Fibroblast of skin of right quadriceps (primary cell): Measurements from ENCODE around the gene LEFTY1.

Experiments used
- DNase-seq: peaks from one replicate; pipeline ENCODE4 v3.0.0-alpha.2; 2013

LEFTY1 gene

DNA sequence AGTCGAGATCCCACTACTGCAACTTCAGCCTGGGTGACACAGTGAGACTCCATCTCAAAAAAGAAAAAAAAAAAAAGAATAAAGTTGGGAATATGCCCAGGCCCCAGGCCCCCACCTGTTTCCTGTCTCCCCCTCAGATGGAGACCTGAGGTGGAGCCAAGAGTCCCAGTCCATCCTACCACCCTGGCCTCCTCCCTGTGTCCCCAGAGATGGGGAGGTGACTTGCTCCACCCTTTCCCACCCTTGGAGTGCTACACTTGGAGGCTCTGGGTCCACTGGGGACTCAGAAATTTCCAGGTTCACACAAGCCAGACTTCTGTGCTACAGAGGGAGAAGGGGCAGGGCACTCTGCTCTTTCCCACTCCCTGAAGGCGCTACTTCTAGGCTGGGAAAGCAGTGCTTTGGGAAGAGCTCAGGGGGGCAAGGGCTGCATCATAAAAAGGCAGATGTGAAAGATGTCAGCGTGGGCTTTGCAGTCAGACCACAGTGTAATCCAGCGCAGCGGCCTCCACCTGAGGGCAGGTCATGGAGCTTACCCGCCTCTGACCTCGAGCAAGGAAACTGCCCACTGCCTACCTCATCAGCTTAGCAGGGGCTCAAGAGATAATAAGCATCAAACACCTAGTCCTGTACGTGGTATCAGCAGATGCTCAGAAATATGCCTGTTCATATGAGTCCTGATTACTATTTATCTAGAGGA is 20.2 kb downstream of the LEFTY1 start:
- no peak for DNase-seq

DNA sequence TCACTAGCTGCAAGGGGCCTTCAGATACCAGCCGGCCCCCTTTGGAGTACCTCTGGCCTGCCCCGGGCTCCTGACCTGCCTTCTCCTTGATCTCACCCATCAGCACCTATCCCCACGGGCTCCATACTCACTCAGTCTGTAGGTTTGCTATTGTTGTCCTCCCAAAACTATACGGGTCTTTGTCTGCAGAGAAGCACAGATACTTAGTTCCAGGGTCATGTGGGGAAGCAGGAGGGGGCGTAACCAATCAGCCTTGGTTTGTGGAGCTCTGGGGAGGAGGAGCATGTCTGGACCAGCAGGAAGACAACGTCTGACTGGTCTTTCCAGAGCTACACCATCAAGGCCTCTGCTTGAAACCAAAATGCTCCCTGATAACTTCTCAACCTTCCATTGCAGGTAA is 22.0 kb downstream of the LEFTY1 start:
- no peak for DNase-seq

GRCh38 chr1:225866061-225866837 is 22.7 kb downstream of the LEFTY1 start:
- DNase-seq = peak; percentile 75

DNA sequence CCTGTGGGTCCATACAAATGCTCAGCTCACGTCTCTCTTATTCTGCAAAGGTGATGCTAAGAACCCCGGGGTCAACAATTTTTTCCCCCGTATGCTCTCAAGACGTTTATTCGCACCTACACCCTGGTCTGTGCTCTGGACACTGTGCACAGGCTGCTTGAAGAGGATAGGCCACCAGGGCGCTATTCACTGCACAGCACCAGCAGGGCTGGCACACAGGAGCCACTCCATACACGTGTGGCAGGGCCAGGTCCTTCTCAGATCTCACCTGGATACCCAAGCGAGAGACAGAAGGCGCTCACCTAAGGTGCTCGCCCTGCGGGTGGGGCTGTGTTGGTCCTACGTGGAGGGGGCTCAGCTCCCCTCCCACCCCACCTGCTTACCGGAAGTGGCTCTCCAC is 23.4 kb downstream of the LEFTY1 start:
- no peak for DNase-seq

DNA sequence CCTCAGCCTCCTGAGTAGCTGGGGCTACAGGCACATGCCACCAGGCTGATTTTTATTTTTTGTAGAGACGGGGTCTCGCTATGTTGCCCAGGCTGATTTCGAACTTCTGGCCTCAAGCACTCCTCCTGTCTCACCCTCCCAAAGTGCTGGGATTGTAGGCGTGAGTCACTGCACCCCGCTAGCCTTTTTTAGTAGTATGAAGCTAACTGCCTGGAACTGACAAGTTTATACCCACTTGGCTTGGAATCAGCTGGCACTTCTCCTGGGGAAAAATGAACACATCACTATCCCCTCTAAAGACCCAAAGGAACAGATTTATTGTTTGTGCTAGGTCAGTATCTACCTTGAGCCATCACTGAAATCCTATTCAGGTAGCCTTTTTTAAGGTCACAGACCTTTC is 25.8 kb downstream of the LEFTY1 start:
- DNase-seq = peak; percentile 52

- DNase-seq = no peak
Observed at GRCh38 chr1:225862581-225862950, 26.4 kb downstream of the LEFTY1 start.

DNA sequence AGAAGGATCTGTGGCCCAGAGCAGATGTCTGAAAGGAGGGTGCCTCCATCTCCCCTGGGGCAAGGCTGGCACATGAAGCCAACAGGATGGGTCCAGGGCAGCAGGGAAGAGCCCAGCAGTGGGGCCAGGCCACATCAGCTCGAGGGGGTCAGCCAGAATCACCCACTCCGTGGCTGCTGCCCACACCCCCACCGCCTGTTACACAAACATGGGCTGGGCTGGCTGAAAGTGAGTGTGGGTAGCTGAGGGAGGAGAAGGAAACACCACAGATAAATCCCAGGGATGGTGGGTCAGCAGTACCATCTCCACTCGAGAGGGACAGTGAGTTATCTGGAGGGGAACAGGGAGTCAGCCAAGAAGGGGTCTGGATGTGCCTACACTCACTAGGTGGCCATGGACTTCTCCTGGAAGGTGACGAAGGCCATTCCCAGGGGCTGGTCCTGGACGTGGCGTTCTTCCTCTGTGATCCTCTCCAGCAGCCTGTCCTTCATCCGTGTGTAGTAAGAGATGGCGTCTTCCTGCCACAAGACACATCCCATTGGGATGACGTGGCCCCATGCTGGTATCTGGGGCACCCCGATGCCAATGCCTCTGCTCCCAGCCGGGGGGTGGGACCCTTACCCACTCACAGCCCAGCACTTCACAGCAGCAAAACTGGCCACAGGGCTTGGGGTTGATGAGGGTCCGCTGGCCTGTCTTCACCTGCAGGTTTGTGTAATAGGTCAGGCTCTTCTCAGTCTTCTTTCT is 26.9 kb downstream of the LEFTY1 start:
- no peak for DNase-seq

GRCh38 chr1:225860876-225861441 is 28.0 kb downstream of the LEFTY1 start:
- DNase-seq = no peak

DNA sequence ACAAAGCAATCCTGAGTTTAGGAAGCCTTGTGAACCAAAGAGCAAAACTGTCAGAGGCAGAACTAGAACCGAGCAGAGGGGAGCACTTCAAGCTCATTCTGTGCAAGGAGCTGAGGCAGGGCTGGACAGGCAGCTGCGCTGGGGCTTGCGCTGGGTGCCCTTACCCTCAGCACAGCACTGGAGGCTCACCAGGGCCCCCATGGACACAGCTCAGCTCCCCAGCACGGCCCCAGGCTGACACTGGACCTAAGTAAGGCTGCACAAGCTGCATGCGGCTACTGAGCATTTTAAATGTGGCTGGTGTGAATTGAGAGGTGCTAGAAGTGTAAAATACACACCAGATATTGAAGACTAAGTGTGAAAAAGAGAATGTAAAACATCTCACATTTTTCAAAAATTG is 28.8 kb downstream of the LEFTY1 start:
- no peak for DNase-seq

DNA sequence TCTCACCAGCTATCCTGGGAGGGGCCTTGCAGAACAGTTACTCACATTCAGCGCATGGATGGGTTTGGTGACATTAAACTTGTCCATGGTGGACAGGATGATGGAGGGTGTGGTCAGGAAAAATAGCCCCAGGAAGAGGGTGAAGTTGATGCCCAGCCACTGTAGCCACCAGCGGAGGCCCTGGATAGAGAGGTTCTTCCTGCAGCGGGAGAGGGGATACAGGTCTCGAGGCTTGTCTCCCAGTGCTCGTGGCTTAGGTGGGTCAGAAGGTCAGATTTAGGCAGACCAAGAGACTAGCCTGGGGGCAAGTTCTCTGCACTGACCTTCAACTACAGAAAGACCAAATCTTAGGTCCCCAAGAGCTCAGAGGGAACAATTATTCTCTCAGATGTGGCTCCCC is 29.8 kb downstream of the LEFTY1 start:
- no peak for DNase-seq

GRCh38 chr1:225857256-225857655 is 31.7 kb downstream of the LEFTY1 start:
- no peak for DNase-seq

DNA sequence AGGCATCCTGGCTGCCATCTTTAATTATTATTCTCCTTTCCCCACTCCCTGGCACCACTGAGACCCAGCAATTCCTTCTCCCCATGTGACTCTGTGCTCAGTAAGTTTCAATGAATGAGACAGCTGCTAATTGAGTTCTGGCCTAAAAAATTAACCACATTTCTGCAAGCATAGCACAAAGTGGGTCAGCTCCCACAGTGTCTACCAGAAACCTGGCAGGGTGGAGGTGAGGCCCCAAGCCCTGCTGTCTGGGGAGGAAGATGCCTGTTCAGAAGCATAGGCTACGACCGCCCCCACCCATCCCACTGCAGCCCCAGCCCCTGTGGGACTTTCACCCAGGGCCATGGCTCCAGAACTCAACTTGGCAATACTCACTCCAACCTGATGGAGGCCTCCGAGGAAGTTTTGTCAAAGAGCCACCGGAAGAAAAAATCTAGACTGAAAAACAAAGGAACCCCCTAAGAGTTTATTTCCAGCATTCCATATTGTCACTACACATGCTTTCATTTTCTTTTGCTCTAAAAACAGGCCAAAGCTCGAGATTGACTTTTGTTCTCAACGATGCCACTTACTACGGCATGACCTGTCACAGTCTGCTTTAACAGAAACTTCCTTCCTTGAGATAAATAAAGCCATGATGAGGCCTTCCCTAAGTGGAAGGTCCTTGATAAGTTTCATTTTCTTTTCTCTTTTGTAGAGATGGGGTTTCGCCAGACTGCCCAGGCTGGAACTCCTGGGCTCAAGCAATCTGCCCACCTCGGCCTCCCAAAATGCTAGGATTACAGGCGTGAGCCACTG is 33.2 kb downstream of the LEFTY1 start:
- DNase-seq = no peak

DNA sequence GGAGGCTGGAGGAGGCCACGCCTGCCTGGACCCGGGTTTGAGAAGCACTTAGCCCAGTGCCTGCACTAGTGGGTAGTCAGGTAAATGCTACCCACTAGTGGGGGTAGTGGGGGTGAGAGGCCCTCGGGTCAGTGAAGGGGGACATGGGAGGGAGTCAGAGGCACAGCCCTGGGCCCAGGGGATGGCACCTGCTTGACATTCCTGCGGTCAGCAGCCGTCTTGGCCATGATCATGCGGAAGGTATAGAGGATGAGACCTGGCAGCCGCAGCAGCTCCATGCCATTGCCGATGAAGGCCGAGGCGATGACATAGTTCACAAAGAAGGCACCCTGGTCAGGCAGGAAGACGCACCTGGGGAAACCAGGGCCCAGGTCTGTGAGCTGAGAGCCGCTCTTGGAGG is 35.5 kb downstream of the LEFTY1 start:
- no peak for DNase-seq

DNA sequence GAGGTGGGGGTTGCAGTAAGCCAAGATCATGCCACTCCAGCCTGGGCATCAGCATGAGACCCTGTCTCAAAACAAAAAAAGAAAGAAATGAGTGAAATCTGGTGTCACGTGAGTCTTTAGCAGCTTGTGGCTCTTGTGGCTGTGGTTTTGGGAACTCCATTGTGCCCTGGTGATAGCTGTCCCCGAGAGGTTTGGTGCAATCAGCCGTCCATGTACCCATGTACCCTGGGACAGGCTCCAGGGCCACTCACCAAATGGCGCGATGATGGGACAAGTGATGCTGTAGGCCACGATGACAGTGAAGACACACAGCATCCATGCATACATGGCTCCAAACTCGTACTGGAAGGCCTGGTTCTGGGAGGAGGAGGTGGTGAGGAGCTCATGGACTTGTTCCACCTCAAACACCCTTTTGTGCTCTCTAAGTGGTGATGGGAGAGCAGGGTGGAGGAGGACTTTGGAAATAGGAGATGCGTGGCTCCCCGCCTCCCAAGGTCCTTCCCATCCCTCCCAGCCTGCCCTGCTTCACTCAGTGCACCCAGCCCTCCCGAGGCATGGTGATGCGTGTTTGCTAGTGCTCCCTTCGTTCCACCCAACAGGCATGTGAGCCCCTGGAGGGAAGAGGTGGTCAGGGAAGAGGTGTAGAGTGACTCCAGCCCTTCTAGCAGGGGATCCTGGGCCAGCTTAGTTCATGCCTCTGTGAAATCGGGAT is 36.4 kb downstream of the LEFTY1 start:
- DNase-seq = no peak

GRCh38 chr1:225851805-225852204 is 37.1 kb downstream of the LEFTY1 start:
- no peak for DNase-seq

GRCh38 chr1:225850370-225850769 is 38.6 kb downstream of the LEFTY1 start:
- DNase-seq = no peak

- DNase-seq = no peak
Observed at GRCh38 chr1:225849925-225850324, 39.0 kb downstream of the LEFTY1 start.

- DNase-seq = no peak
Observed at GRCh38 chr1:225848030-225848955, 40.7 kb downstream of the LEFTY1 start.

GRCh38 chr1:225847610-225848009 is 41.3 kb downstream of the LEFTY1 start:
- DNase-seq = no peak

DNA sequence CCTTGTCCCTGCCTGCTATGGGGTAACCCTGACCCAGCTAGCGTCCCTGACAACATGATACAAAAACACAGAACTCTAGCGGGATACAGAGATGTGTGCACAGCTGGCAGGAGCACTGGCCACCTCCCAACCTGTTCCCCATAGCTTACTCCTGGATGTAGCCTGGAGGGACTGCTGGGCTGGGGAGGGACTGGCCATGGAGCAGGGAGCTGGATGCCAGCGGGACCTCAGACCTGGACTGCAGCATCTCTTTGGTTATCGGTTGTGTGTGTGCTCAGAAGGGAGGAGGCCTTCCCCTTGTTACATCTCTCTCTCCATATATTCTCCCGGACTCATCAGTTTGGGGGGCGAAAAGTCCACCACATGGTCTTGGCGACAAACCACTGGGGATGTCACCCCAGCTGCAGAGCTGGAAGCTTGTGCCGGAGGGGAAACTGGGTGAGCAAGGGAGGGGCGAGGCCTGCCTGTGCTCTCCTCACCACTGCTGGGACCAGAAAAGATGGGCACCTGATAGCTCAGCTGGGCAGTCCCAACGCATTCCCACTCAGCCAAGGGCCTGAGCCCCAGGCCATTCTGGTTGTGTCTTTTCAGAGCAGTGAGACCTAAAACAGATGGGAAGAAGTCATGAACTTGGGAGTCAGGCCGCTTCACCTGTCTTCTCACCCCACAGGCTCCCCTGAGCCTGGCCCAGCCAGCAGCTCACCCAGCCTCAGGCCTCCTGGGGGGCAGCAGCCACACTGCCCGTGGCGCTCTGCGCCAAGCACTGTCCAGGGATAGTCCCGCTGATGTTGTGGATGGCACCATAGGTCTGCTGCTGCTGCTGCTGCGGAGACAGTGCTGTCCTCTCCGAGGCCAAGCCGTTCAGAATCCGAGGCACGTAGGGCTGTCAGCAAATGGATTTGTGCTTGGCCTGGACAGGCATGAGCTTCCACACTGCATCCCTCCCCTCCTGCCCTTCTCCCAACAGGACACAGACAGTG is 42.3 kb downstream of the LEFTY1 start:
- DNase-seq = no peak
